T-helper 17 cell (primary cell): ENCODE data around the gene LINGO4. TPM values are rescaled to one million over a fixed set of nuclear protein-coding genes. Genes with fewer than 3 reads are reported as not detected.

ENCODE experiments used
- ATAC-seq: fragments of 150-1000 bp; cut with Tn5 transposase; 2 replicates; pipeline ENCODE4 v1.10.0; 2021; ENCODE audit warnings: mild to moderate bottlenecking, moderate library complexity
- DNase-seq, 3 donors: peaks; one replicate each; pipeline versions ENCODE4 v3.0.0 to v3.0.0-alpha.2; 2020 to 2021
- H3K9me3 ChIP-seq: one replicate; pipeline ENCODE4 v1.7.0; 2013; ENCODE audit warnings: low read length, mild to moderate bottlenecking; ENCODE audit not compliant: control insufficient read depth, poor library complexity, severe bottlenecking
- H3K27ac Mint-ChIP-seq: one replicate; pipeline ENCODE4 v1.8.0; 2022; ENCODE audit warnings: mild to moderate bottlenecking, moderate library complexity, mixed read lengths
- H3K27me3 Mint-ChIP-seq: one replicate; pipeline ENCODE4 v1.8.0; 2022; ENCODE audit warnings: mixed read lengths
- H3K36me3 Mint-ChIP-seq: one replicate; pipeline ENCODE4 v1.8.0; 2022; ENCODE audit warnings: low read depth, mixed read lengths
- H3K4me1 Mint-ChIP-seq: one replicate; pipeline ENCODE4 v1.8.0; 2022; ENCODE audit warnings: mild to moderate bottlenecking, mixed read lengths
- H3K4me3 Mint-ChIP-seq: one replicate; pipeline ENCODE4 v1.8.0; 2022; ENCODE audit warnings: mild to moderate bottlenecking, moderate library complexity, mixed read lengths
- total RNA-seq, 4 donors: library from RNA in 2 of 4; stranded (reverse) in 2 of 4; gene quantifications; one replicate each; pipeline ENCODE4 v1.2.3 and lab custom pipeline; 2022 to 2026

LINGO4 gene
- total RNA-seq, 2 donors from 2014 or later = 0.77 to 1.6 TPM

DNA sequence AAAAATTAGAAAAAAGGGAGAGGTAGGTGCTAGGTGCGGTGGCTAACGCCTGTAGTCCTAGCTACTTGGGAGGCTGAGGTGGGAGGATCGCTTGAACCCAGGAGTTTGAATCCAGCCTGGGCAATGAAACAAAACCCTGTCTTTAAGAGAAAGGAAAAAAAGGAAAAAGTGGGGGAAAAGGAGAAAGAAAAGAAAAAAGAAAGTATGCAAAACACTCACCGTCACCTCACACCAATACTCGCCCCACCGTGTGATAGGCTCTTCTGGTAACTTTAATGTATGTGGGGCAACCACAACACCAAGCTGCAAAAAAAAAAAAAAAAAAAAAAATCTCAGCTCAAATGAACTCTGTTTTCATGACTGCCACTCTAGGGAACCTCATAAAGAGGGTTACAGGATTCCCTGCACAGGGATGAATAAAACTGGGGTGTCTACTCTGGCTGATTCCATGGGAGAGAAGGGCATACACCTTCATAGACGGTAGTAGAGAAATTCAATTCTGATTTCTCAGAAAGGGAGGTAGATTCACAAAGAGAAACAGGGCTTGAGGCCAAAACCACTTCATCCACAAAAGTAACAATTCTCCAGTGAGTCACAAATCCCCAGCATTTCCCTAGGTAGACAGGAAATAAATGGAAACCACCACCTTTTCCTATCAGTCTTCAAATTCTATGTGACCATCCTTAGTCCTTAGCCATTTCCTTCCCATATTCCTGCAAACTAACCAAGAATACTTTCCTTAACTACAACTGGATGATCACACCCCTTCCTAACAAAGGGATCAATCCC is 44.4 kb downstream of the LINGO4 start:
- no peaks in the 10 kb centered on the region for H3K27me3 Mint-ChIP-seq
- no peak overlapping the region for H3K4me3 Mint-ChIP-seq
- peaks cover 11% of the 10 kb centered on the region for H3K4me1 Mint-ChIP-seq
- no peaks in the 10 kb centered on the region for H3K9me3 ChIP-seq
- no peak for DNase-seq
- H3K27ac Mint-ChIP-seq = no peak overlapping the region
- ATAC-seq = no peak
- H3K36me3 Mint-ChIP-seq = no peaks in the 10 kb centered on the region

- Mint-ChIP-seq H3K36me3 (no peaks in the 10 kb centered on the region), H3K4me3 (no peak overlapping the region), H3K27ac (no peak overlapping the region), H3K4me1 (peaks cover 10% of the 10 kb centered on the region), H3K27me3 (no peaks in the 10 kb centered on the region)
- no peaks in the 10 kb centered on the region for H3K9me3 ChIP-seq
- DNase-seq (no peak), ATAC-seq (no peak)
These were observed 46.0 kb downstream of the LINGO4 start for GRCh38 chr1:151759241-151759640.

DNA sequence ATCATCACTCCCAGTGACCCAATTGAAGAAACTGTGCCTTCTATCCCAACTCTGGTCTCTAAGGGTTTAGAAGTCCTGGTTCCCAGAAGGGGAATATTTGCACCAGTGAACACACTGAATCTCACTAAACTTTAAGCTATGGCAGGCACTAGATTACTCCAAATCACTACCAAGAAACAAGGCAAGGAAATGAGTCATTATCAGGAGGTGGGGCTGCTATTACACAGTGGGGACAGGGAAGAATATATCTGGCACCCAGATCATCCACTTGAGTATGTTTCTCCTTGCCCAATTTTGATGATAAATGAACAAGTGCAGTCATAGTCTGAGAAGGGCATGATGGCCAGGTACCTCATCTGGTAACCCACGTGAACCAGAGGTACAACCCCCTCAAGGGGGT is 48.9 kb downstream of the LINGO4 start:
- Mint-ChIP-seq H3K4me1 (peaks cover 2% of the 10 kb centered on the region), H3K36me3 (no peaks in the 10 kb centered on the region), H3K27ac (no peak overlapping the region), H3K27me3 (peaks cover 5% of the 10 kb centered on the region), H3K4me3 (no peak overlapping the region)
- no peaks in the 10 kb centered on the region for H3K9me3 ChIP-seq
- ATAC-seq (no peak), DNase-seq (no peak)

Other genes starting within 250 kb of the LINGO4 start
- 10 to 100 TPM; 19.6 to 22.8 TPM for gene SNX27, start 193.4 kb downstream of the LINGO4 start, total RNA-seq
- under 1 TPM in 1 of 2 donors, not detected in 1; 0.34 TPM for gene CELF3, start 88.6 kb downstream of the LINGO4 start, total RNA-seq
- gene RIIAD1, start 83.9 kb downstream of the LINGO4 start, total RNA-seq = not detected
- gene MRPL9, start 41.9 kb downstream of the LINGO4 start, total RNA-seq = 100 to 1,000 TPM in 1 of 2 donors, 10 to 100 TPM in 1; 99.8 to 124 TPM
- 10 to 100 TPM; 11.3 to 17.7 TPM for gene TDRKH, start 14.9 kb downstream of the LINGO4 start, total RNA-seq
- 10 to 100 TPM; 38.4 to 42.5 TPM for gene RORC, start 26.4 kb upstream of the LINGO4 start, total RNA-seq
- gene C2CD4D, start 34.4 kb upstream of the LINGO4 start, total RNA-seq = 1 to 10 TPM; 1.9 to 2.3 TPM
- gene THEM5, start 48.3 kb upstream of the LINGO4 start, total RNA-seq = under 1 TPM in 1 of 2 donors, not detected in 1; 0.89 TPM
- gene THEM4, start 104.1 kb upstream of the LINGO4 start, total RNA-seq = 10 to 100 TPM; 42.2 to 57.3 TPM
- gene S100A10, start 188.4 kb upstream of the LINGO4 start, total RNA-seq = 100 to 1,000 TPM; 317 to 349 TPM
- gene S100A11, start 231.6 kb upstream of the LINGO4 start, total RNA-seq = 100 to 1,000 TPM in 1 of 2 donors, 10 to 100 TPM in 1; 76.4 to 117 TPM